Neural crest cell (in vitro differentiated cells): ENCODE measurements around the gene COX7A2L. TPM values are rescaled to one million over a fixed set of nuclear protein-coding genes. Genes with fewer than 3 reads are reported as not detected.

ENCODE experiments used
- DNase-seq: peaks from one replicate; pipeline ENCODE4 v3.0.0; 2021; ENCODE audit warnings: low read depth, mixed read lengths, low spot score
- H3K27ac Mint-ChIP-seq: one replicate; pipeline ENCODE4 v1.8.0; 2021; ENCODE audit warnings: mild to moderate bottlenecking, mixed read lengths; ENCODE audit not compliant: unreplicated experiment
- H3K27me3 Mint-ChIP-seq: 2 replicates; pipeline ENCODE4 v1.8.0; 2021; ENCODE audit warnings: low read depth, mild to moderate bottlenecking, mixed read lengths
- H3K36me3 Mint-ChIP-seq: 2 replicates; pipeline ENCODE4 v1.8.0; 2021; ENCODE audit warnings: low read depth, mild to moderate bottlenecking, mixed read lengths
- H3K4me1 Mint-ChIP-seq: 2 replicates; pipeline ENCODE4 v1.8.0; 2021; ENCODE audit warnings: mixed read lengths
- H3K4me3 Mint-ChIP-seq: one replicate; pipeline ENCODE4 v1.8.0; 2021; ENCODE audit warnings: mild to moderate bottlenecking, mixed read lengths
- H3K9me3 Mint-ChIP-seq: 2 replicates; pipeline ENCODE4 v1.8.0; 2021; ENCODE audit warnings: mixed read lengths
- total RNA-seq: library from RNA; stranded (reverse); gene quantifications from 2 replicates; pipeline ENCODE4 v1.2.1, GENCODE V29; 2021
- TF ChIP-seq, protein P1 (sequence below): fragments of 200-600 bp; sonication (generic); conservative IDR thresholded peaks from 2 replicates; pipeline ENCODE4 v1.5.0; 2021; ENCODE audit warnings: antibody characterized with exemption, mild to moderate bottlenecking

COX7A2L gene
- total RNA-seq, 1 donor from 2014 or later, result 94.4 TPM

DNA sequence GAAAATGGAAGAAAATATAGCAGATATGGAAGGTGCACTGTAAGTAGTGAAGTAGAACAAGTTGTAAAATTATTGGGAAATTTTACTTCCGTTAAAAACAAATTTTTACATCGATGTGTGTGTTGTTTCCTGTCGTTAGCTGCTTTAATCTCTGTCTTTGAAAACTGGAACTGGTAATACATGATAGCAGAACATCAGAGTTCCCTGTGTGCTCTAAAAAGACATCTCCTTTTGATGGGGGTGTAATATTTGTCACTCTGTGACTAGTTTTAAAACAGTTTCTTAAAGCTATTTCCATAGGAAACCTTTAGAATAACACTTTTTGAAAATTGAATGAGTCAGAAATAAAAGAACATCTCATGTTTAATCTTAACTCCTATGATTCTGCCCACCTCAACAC is 43.5 kb downstream of the COX7A2L start:
- TF ChIP-seq, protein P1, sequence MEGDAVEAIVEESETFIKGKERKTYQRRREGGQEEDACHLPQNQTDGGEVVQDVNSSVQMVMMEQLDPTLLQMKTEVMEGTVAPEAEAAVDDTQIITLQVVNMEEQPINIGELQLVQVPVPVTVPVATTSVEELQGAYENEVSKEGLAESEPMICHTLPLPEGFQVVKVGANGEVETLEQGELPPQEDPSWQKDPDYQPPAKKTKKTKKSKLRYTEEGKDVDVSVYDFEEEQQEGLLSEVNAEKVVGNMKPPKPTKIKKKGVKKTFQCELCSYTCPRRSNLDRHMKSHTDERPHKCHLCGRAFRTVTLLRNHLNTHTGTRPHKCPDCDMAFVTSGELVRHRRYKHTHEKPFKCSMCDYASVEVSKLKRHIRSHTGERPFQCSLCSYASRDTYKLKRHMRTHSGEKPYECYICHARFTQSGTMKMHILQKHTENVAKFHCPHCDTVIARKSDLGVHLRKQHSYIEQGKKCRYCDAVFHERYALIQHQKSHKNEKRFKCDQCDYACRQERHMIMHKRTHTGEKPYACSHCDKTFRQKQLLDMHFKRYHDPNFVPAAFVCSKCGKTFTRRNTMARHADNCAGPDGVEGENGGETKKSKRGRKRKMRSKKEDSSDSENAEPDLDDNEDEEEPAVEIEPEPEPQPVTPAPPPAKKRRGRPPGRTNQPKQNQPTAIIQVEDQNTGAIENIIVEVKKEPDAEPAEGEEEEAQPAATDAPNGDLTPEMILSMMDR, result no peak
- Mint-ChIP-seq H3K9me3 (no peaks in the 10 kb centered on the region), H3K27me3 (no peaks in the 10 kb centered on the region), H3K36me3 (peaks cover 12% of the 10 kb centered on the region), H3K4me1 (peaks cover 5% of the 10 kb centered on the region), H3K4me3 (no peak overlapping the region), H3K27ac (no peak overlapping the region)
- no peak for DNase-seq

GRCh38 chr2:42316910-42317309 is 44.1 kb downstream of the COX7A2L start:
- Mint-ChIP-seq H3K36me3 (peaks cover 12% of the 10 kb centered on the region), H3K4me1 (peaks cover 5% of the 10 kb centered on the region), H3K9me3 (no peaks in the 10 kb centered on the region), H3K27ac (no peak overlapping the region), H3K27me3 (no peaks in the 10 kb centered on the region), H3K4me3 (no peak overlapping the region)
- DNase-seq, result no peak
- TF ChIP-seq, protein P1, result no peak

DNA sequence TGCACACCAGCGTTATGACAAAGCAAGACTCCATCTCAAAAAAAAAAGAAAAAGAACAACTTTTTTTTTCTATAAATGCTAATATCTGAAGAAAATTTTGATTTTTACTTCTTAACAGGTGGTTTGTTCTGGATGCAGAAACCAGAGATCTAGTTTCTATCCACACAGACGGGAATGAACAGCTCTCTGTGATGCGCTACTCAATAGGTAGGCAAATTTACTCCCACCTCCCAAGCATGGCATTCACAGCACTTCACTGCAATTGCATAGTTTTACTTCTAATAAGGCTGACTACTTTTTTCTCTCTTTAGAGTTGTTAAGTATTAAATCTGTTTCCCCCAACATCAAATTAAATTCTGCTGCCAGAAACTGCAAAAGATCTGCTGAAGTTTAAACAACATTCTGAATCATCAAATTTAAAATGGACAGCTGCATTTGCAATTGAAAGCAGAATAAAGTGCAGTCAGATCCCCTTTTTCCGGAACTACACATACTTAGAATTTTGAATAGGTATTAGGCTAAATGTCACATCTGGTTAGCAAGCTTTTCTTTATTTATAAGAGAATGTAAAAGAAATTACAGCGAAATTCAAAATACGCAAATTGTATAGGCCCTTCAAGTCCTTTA is 45.1 kb downstream of the COX7A2L start:
- no peaks in the 10 kb centered on the region for H3K27me3 Mint-ChIP-seq
- H3K27ac Mint-ChIP-seq, result peak overlapping the region; percentile 81
- H3K36me3 Mint-ChIP-seq, result peaks cover 12% of the 10 kb centered on the region

DNA sequence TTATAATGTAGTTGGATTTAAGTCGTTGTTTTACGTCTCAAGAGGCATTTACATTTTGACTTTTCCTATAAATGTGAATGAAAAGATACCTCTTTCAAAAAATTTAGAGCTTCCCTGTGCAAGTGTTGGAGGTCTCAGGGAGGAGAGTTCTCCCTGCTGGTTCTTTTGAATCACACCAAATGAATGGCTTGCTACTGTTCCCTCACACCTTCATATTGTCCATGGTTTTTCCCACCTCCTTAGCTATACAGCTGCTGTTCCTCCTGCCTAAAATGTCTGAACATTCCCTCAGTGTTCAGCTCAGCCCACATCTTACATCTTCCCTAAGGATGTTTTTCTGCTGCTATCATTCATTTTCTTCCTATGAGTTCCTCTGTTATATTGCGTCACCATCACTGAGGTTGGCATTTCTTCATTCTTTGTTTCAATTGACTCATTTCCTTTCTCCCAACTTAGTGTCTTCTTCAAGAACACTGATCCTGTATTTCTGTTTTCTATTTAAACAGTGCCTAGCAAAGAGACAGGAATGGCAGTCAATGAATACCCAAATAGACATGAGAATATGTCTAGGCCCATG is 46.0 kb downstream of the COX7A2L start:
- peaks cover 8% of the 10 kb centered on the region for H3K36me3 Mint-ChIP-seq
- no peak overlapping the region for H3K27ac Mint-ChIP-seq
- no peaks in the 10 kb centered on the region for H3K9me3 Mint-ChIP-seq
- H3K4me1 Mint-ChIP-seq, result peaks cover 5% of the 10 kb centered on the region
- H3K27me3 Mint-ChIP-seq, result no peaks in the 10 kb centered on the region
- TF ChIP-seq, protein P1, result no peak
- no peak overlapping the region for H3K4me3 Mint-ChIP-seq
- DNase-seq, result no peak

More for the DNA sequence above, 45.1 kb downstream of the COX7A2L start:
- Mint-ChIP-seq H3K4me3 (no peak overlapping the region), H3K4me1 (peaks cover 5% of the 10 kb centered on the region), H3K9me3 (no peaks in the 10 kb centered on the region)
- no peak for DNase-seq
- TF ChIP-seq, protein P1, result no peak

GRCh38 chr2:42312106-42312505 is 48.9 kb downstream of the COX7A2L start:
- no peak overlapping the region for H3K27ac Mint-ChIP-seq
- H3K36me3 Mint-ChIP-seq, result peaks cover 4% of the 10 kb centered on the region
- no peak overlapping the region for H3K4me3 Mint-ChIP-seq
- TF ChIP-seq, protein P1, result no peak
- DNase-seq, result no peak
- no peaks in the 10 kb centered on the region for H3K9me3 Mint-ChIP-seq
- H3K27me3 Mint-ChIP-seq, result no peaks in the 10 kb centered on the region
- peaks cover 5% of the 10 kb centered on the region for H3K4me1 Mint-ChIP-seq
